GM20000 (cell line): ENCODE data around the gene AOPEP.

ENCODE experiments used
- DNase-seq: peaks from one replicate; pipeline ENCODE4 v3.0.0; 2012; ENCODE audit warnings: low spot score
- CTCF ChIP-seq: IDR thresholded peaks from 2 replicates; pipeline ENCODE4 v1.5.1; 2012; ENCODE audit warnings: mild to moderate bottlenecking, control low read depth; ENCODE audit errors: extremely low read depth, missing control alignments

AOPEP gene

DNA sequence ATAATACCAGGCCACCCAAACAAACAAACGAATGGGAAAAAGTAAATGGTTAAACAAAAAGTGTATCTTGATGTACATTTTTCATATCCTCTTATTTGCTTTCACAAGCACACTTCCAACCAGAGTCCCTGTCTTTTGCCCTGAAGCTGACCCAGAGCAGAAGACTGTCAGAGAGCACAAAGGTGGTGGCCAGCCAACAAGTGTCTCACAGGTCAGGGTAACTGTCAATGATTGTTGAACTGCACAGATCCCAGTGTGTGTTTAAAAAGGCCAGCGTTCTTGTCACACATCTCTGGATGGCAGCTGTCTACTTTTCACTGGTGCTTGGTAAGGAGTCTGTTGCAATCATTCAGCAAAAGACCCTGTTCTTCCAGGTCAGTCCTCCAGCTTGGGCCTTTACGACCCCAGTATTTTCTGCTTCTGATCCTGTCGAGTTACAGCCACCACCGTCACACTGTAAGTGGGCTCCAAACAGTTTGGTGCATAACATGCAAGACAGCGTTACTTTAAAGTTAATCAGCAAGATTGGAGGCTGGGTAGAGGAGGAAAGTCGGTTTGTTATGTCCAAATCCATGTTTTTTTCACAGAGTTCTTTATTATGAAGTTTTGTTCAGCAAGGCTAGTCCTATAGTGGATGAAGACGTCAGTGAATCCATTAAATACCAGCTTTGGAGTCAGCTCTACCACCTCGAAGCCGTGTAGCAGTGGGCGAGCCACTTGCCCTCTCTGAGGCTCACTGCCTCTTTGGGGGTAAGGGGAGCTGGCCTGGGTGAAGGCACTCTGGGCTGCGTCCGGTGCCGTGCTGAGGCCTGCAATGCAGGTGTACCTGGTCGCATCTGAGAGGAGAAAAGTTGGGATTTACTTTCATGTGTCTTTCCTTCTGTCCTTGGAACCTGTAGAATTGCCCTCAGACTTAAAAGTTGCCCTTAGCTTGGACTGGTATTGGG is 265.7 kb downstream of the AOPEP start:
- TF ChIP-seq CTCF = no peak

DNA sequence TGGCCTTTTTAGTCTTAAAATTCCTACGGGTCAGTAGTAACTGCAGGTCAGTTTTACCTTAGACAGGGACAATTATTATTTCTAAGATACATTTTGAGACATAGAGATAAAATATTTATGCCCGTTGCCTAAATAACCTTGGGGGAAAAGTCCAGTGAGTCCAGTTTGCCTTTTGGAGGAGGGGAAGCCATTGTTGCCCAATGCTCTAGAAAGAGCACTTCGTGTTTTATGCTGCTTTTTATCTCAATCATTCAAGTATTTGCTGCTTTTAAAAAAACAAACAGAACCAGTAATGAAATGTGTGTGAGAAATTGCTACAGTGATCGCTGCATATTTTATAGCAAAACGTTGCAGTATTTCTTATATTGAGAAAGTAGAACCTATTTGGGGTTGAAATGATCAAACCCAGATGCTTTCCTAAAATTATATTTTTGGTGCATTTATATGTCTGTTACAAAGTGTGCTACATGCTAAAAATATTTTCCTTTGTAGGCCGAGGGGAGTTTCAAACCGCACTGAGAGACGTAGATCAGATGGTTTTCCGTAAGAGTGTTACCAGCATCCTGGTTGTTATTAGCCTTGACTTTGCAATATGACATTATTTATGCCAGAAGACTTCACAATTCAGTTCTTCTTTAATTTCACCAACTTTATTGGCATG is 266.8 kb downstream of the AOPEP start:
- TF ChIP-seq CTCF = no peak
- no peak for DNase-seq

More for the DNA sequence above, 265.7 kb downstream of the AOPEP start:
- no peak for DNase-seq

DNA sequence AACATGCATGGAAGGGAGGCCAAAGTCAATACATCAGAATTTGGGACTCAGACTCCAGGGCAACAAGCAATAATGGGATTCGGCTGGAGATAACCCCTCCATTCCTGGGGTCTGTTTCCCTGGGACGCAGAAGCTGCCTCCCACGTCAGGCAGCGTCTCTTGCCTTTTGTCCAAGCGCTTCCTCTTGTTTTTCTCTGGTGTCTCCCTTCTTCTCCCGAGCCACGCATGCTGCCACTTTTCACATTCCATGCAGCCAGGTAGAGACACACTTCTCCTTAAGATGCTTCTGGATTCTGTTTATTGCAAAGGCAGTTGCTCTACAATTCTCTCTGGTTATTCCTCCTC is 267.3 kb downstream of the AOPEP start:
- no peak for DNase-seq

DNA sequence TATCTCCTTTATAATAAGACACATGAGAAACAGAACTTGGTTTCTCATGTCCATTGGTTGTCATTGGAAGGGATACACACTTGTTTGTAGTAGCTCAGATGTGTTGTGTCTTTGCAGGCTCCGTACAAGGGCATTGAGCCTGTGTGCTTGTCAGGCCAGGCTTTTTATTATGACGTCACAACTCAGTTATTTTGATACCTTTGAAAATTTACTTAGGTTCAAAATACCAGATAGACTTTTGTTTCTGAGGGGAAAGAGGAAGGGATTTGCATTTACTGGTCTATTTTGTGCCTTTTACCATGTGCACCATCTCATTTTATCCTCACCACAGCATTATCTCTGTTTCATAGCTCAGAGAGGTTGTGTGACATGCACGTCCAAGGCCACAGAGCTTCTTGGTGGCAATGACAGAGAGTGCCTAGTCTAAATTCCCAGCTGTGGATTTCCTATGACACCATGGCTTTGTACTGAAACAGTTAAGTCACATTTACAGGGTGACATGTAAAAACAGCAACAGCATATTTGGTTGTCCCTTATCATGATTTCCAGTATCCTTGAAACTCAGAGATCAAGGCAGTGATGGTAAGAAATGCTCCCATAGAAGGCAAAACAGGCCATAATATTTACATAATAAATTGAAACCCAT is 268.7 kb downstream of the AOPEP start:
- no peak for TF ChIP-seq CTCF
- no peak for DNase-seq

More for the DNA sequence above, 267.3 kb downstream of the AOPEP start:
- TF ChIP-seq CTCF = no peak

GRCh38 chr9:94996641-94997040 is 270.1 kb downstream of the AOPEP start:
- TF ChIP-seq CTCF = no peak
- DNase-seq = no peak

DNA sequence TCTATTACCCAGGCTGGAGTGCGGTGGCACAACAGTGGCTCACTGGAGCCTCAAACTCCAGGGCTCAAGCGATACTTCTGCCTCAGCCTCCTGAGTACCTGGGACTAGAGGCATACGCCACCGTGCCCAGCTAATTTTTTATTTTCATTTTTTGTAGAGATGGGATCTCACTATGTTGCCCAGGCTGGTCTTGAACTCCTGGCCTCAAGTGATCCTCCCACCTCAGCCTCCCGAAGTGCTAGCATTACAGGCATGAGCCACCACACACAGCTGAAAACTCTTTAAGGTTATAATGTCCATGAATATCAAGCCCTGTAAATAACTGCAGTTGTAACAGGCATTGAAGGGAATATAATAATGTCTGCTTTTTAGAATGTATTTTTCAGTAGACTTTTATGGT is 271.2 kb downstream of the AOPEP start:
- TF ChIP-seq CTCF = no peak
- no peak for DNase-seq

- TF ChIP-seq CTCF = no peak
- DNase-seq = no peak
These were observed 273.3 kb downstream of the AOPEP start for GRCh38 chr9:94999832-95000231.
